ENCODE measurements around the gene ZMPSTE24. TPM values are rescaled to one million over a fixed set of nuclear protein-coding genes. Genes with fewer than 3 reads are reported as not detected.

ZMPSTE24 gene
- total and polyA plus RNA-seq, 3 donors from 2014 or later, result 22.5 to 31.3 (median 30.4) TPM

DNA sequence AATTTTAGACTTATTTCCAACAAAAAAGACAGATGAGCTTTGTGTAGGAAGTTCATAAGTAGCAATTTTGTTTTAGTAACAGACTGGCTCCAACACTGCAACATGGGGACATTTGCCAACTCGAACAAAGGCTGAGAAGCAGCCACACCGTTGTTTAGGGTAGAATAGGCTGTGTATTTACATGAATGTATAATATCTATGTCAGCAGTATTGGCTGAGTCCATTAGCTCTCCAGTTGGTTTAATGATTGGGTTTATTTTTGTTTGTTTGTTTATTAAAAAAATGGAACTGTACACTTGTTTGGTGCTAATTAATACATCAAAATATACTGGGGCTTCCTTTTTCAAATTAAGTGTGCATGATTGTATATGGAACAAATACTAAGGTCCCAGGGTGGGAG is 17.6 kb upstream of the ZMPSTE24 start:
- H3K27me3 ChIP-seq, result no peaks in the 10 kb centered on the region
- WGBS, 2 donors, result 76 to 80% methylated on average over 2 of the region's 2 CpGs
- H3K4me3 ChIP-seq, result no peak overlapping the region
- no peaks in the 10 kb centered on the region for H3K4me1 ChIP-seq
- no peaks in the 10 kb centered on the region for H3K36me3 ChIP-seq (ENCODE audit: low read depth, missing control alignments)
- DNase-seq, result peak; percentile 41
- no peaks in the 10 kb centered on the region for H3K9me3 ChIP-seq
- no peak for TF ChIP-seq POLR2A (IDR thresholded peaks at IDR 0.05)
- TF ChIP-seq, protein P1, sequence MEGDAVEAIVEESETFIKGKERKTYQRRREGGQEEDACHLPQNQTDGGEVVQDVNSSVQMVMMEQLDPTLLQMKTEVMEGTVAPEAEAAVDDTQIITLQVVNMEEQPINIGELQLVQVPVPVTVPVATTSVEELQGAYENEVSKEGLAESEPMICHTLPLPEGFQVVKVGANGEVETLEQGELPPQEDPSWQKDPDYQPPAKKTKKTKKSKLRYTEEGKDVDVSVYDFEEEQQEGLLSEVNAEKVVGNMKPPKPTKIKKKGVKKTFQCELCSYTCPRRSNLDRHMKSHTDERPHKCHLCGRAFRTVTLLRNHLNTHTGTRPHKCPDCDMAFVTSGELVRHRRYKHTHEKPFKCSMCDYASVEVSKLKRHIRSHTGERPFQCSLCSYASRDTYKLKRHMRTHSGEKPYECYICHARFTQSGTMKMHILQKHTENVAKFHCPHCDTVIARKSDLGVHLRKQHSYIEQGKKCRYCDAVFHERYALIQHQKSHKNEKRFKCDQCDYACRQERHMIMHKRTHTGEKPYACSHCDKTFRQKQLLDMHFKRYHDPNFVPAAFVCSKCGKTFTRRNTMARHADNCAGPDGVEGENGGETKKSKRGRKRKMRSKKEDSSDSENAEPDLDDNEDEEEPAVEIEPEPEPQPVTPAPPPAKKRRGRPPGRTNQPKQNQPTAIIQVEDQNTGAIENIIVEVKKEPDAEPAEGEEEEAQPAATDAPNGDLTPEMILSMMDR (IDR thresholded peaks at IDR 0.05), result no peak
- intact Hi-C loops (cut with DNase I; ENCODE audit: low total_unique reads), result no loop called here
- peak overlapping the region in 1 of 2 donors; percentile 7 for H3K27ac ChIP-seq

DNA sequence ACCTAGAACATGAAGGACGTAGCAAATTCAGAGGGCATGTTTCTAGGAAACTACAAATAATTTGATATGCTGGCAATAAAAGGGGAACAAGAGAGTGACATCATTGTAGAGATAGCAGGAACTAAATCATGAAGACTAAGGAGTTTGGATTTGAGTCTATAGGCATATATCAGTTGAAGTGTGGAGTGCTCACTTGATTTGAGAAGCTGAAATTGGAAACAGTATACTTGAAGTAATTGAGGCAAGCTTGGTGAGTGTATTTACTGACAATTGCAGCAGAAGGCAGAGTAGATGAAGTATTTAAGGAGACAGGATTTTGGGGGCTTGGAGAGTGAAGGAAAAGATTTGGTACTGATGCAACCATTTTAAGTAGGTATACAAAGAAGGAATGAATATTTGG is 16.7 kb upstream of the ZMPSTE24 start:
- H3K4me1 ChIP-seq, result no peaks in the 10 kb centered on the region
- no peaks in the 10 kb centered on the region for H3K27me3 ChIP-seq
- 45 to 60% methylated on average over 1 of the region's 1 CpG for WGBS, 2 donors
- H3K27ac ChIP-seq, result no peak overlapping the region
- no peaks in the 10 kb centered on the region for H3K36me3 ChIP-seq (ENCODE audit: low read depth, missing control alignments)
- H3K4me3 ChIP-seq, result no peak overlapping the region
- H3K9me3 ChIP-seq, result no peaks in the 10 kb centered on the region
- intact Hi-C loops (cut with DNase I; ENCODE audit: low total_unique reads), result no loop called here
- TF ChIP-seq, protein P1 (IDR thresholded peaks at IDR 0.05), result no peak
- TF ChIP-seq POLR2A (IDR thresholded peaks at IDR 0.05), result no peak
- DNase-seq, result no peak

DNA sequence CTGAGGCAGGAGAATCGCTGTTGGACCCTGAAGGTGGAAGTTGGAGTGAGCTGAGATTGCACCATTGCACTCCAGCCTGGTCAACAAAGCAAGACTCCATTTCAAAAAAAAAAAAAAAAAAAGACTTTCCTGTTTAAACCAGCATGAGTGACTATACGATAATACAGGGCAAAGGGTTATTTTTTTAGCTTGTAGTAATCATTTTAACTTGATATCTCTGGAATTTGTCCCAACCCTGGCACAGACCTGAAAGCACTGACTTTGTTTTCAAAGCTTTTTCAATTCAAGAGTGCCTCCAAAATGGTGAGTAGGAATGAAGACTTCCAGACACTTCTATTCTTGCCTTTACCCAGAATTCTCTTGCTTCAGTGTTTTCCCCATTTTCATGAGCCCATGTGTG is 14.7 kb upstream of the ZMPSTE24 start:
- TF ChIP-seq, protein P1 (IDR thresholded peaks at IDR 0.05), result no peak
- no peak for TF ChIP-seq POLR2A (IDR thresholded peaks at IDR 0.05)
- DNase-seq, result no peak
- H3K4me1 ChIP-seq, result no peaks in the 10 kb centered on the region
- H3K27ac ChIP-seq, result no peak overlapping the region
- no peaks in the 10 kb centered on the region for H3K27me3 ChIP-seq
- H3K9me3 ChIP-seq, result no peaks in the 10 kb centered on the region
- intact Hi-C loops (cut with DNase I; ENCODE audit: low total_unique reads), result no loop called here
- H3K36me3 ChIP-seq (ENCODE audit: low read depth, missing control alignments), result no peaks in the 10 kb centered on the region
- no peak overlapping the region for H3K4me3 ChIP-seq
- WGBS, 2 donors, result 61 to 65% methylated on average over 2 of the region's 2 CpGs

DNA sequence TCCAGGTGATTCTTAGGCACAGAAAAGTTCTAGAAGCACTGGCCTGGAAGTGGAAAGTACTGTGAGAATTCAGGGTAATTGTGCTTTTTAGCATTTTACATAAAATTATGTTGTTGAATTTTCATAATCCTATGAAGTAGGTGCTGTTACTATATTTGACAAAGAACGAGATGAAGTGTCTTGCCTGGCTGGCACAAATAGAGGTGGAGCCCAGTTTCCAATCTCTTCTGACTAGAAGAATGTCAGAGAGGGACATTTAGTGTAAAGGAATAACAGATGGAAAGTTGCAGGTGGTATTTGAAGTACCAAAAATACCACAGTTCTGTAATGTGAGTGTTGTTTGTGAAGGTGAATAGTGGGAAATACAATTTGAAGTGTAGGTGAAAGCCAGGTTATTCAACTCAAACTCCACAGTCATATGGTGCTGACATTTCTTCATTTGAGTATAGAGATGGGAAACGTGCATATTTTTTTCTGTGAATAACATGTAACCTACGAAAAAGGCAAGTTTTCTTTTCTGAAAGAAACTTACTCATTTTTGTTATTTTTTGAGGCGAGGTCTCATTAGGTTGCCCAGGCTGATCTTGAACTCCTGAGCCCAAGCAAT is 13.8 kb upstream of the ZMPSTE24 start:
- H3K4me1 ChIP-seq, result no peaks in the 10 kb centered on the region
- WGBS, 2 donors, result 68 to 72% methylated on average over 4 of the region's 4 CpGs
- intact Hi-C loops (cut with DNase I; ENCODE audit: low total_unique reads), result no loop called here
- H3K27ac ChIP-seq, result no peak overlapping the region
- H3K27me3 ChIP-seq, result no peaks in the 10 kb centered on the region
- no peaks in the 10 kb centered on the region for H3K36me3 ChIP-seq (ENCODE audit: low read depth, missing control alignments)
- no peak overlapping the region for H3K4me3 ChIP-seq
- DNase-seq, result no peak
- no peak for TF ChIP-seq POLR2A (IDR thresholded peaks at IDR 0.05)
- TF ChIP-seq, protein P1 (IDR thresholded peaks at IDR 0.05), result no peak
- H3K9me3 ChIP-seq, result no peaks in the 10 kb centered on the region

DNA sequence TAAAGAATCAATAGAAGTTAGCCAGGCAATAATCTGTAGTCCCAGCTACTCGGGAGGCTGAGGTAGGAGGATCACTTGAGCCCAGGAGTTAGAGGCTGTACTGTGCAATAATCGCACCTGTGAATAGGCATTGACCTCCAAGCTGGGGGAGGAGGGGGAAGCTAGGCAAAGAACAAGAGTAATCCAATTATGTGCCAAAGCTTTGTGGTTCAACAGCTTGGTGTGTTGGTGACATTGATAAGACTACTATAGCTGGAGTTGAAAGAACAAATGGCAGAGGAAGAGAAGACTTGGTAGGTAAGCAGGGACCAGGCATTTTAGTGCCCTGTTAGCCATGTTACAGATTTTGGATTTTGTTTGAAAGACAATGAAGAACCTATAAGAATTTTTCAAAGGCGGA is 12.3 kb upstream of the ZMPSTE24 start:
- H3K4me3 ChIP-seq, result no peak overlapping the region
- H3K27ac ChIP-seq, result no peak overlapping the region
- WGBS, 2 donors, result 89 to 90% methylated on average over 3 of the region's 3 CpGs
- intact Hi-C loops (cut with DNase I; ENCODE audit: low total_unique reads), result no loop called here
- TF ChIP-seq, protein P1 (IDR thresholded peaks at IDR 0.05), result no peak
- TF ChIP-seq POLR2A (IDR thresholded peaks at IDR 0.05), result no peak
- H3K27me3 ChIP-seq, result no peaks in the 10 kb centered on the region
- no peaks in the 10 kb centered on the region for H3K36me3 ChIP-seq (ENCODE audit: low read depth, missing control alignments)
- H3K4me1 ChIP-seq, result no peaks in the 10 kb centered on the region
- no peaks in the 10 kb centered on the region for H3K9me3 ChIP-seq
- no peak for DNase-seq

Measured in testis (tissue), 3 donors.